HCT116 (cell line): ENCODE measurements around the gene FAM111A. TPM values are rescaled to one million over a fixed set of nuclear protein-coding genes. Genes with fewer than 3 reads are reported as not detected.
A peak's percentile ranks its signal among the peaks of the same experiment; 100 is the strongest.

Experiments
- ATAC-seq: fragments of 200-7000 bp; cut with Tn5 transposase; 2 replicates; pipeline ENCODE4 v1.9.1; 2020; ENCODE audit warnings: mild to moderate bottlenecking, moderate library complexity
- BruUV-seq: library from RNA; stranded (reverse); fragments of 400-500 nt; replicated peaks from 2 replicates; lab custom pipeline; 2021; lab: Mats Ljungman, UMichigan
- CTCF ChIA-PET: fragments of 300-600 bp; sonication (Branson Sonifier 250); formaldehyde crosslinking; loops from one replicate; lab custom pipeline; 2021; ENCODE audit warnings: antibody characterized with exemption; lab: Charles Lee
- POLR2A ChIA-PET: fragments of 300-600, 350-600 bp; sonication (Branson Sonifier 250); formaldehyde crosslinking; loops from one replicate; lab custom pipeline; 2021; ENCODE audit warnings: antibody characterized with exemption; lab: Charles Lee
- RAD21 ChIA-PET, 2 experiments: fragments of 300-600 bp; sonication (Branson Sonifier 250); formaldehyde crosslinking; loops; one replicate each; lab custom pipeline; 2023; ENCODE audit warnings: low total read pairs in 2 of 2; ENCODE audit not compliant: uncharacterized antibody in 2 of 2, unreplicated experiment in 2 of 2, low non-redundant PET in 1 of 2; lab: Charles Lee
- DNase-seq: peaks from one replicate; pipeline ENCODE4 v3.0.0-alpha.2; 2010; ENCODE audit warnings: low read depth, low spot score
- H2AFZ ChIP-seq: fragments of 200-600 bp; shearing (Covaris generic), sonication (generic); 2 replicates; pipeline ENCODE4 v1.6.1; 2017; ENCODE audit warnings: low read depth, mixed run types, mixed read lengths, antibody characterized with exemption, low read length; ENCODE audit not compliant: poor library complexity, severe bottlenecking
- H3K27ac ChIP-seq: 2 replicates; pipeline ENCODE4 v1.5.1; 2012; ENCODE audit warnings: low read depth, low read length
- H3K27me3 ChIP-seq: fragments of 200-600 bp; sonication (generic); 2 replicates; pipeline ENCODE4 v1.6.1; 2016; ENCODE audit warnings: mixed run types, low read length, mixed read lengths; ENCODE audit not compliant: insufficient read depth
- H3K36me3 ChIP-seq, 2 experiments: fragments of 200-500 bp in 1 of 2; fragments of 200-600 bp in 1 of 2; sonication (Bioruptor generic) in 1 of 2; sonication (generic) in 1 of 2; 2 replicates each; pipeline versions ENCODE4 v1.5.1 to v1.6.1; 2014 to 2016; ENCODE audit warnings: low read length in 2 of 2, inconsistent platforms in 1 of 2, mixed read lengths in 1 of 2, mixed run types in 1 of 2; ENCODE audit not compliant: insufficient read depth in 2 of 2, control insufficient read depth in 1 of 2
- H3K4me1 ChIP-seq, 2 experiments: fragments of 200-600 bp in 1 of 2; sonication (generic) in 1 of 2; 2 replicates each; pipeline versions ENCODE4 v1.5.1 to v1.6.1; 2012 to 2017; ENCODE audit warnings: low read length in 2 of 2, inconsistent platforms in 1 of 2, mild to moderate bottlenecking in 1 of 2, mixed read lengths in 1 of 2, mixed run types in 1 of 2, moderate library complexity in 1 of 2; ENCODE audit not compliant: insufficient read depth in 2 of 2, control insufficient read depth in 1 of 2
- H3K4me2 ChIP-seq: fragments of 200-600 bp; sonication (generic); 2 replicates; pipeline ENCODE4 v1.6.1; 2017; ENCODE audit warnings: mixed run types, low read length, mixed read lengths
- H3K4me3 ChIP-seq, 2 experiments: fragments of 200-600 bp in 1 of 2; sonication (generic) in 1 of 2; replicated peaks in 1 of 2; 2 replicates each; pipeline ENCODE4 v1.5.1; 2011 to 2016; ENCODE audit warnings: low read length in 2 of 2, control low read depth in 1 of 2, low read depth in 1 of 2, mild to moderate bottlenecking in 1 of 2, mixed read lengths in 1 of 2, mixed run types in 1 of 2
- H3K79me2 ChIP-seq: fragments of 200-600 bp; sonication (generic); 2 replicates; pipeline ENCODE4 v1.6.1; 2017; ENCODE audit warnings: mild to moderate bottlenecking, mixed run types, low read length, moderate library complexity, mixed read lengths; ENCODE audit not compliant: insufficient read depth
- H3K9ac ChIP-seq: fragments of 200-600 bp; sonication (generic); 2 replicates; pipeline ENCODE4 v1.6.1; 2016; ENCODE audit warnings: low read length, mixed read lengths
- H3K9me2 ChIP-seq: fragments of 200-600 bp; sonication (generic), shearing (Covaris generic); 2 replicates; pipeline ENCODE4 v1.6.1; 2017; ENCODE audit warnings: mixed run types, mild to moderate bottlenecking, moderate library complexity; ENCODE audit not compliant: insufficient read depth
- H3K9me3 ChIP-seq, 2 experiments: fragments of 200-500 bp in 1 of 2; fragments of 200-600 bp in 1 of 2; sonication (Bioruptor generic) in 1 of 2; sonication (generic) in 1 of 2; 2 replicates each; pipeline ENCODE4 v1.6.1; 2014 to 2017; ENCODE audit warnings: low read length in 2 of 2, mixed read lengths in 2 of 2, inconsistent platforms in 1 of 2, low read depth in 1 of 2, mild to moderate bottlenecking in 1 of 2, mixed run types in 1 of 2, moderate library complexity in 1 of 2; ENCODE audit not compliant: control insufficient read depth in 1 of 2, insufficient read depth in 1 of 2
- H4K20me1 ChIP-seq: fragments of 200-600 bp; sonication (generic), shearing (Covaris generic); 2 replicates; pipeline ENCODE4 v1.6.1; 2017; ENCODE audit warnings: mixed run types, mild to moderate bottlenecking, moderate library complexity; ENCODE audit not compliant: insufficient read depth
- CTCF ChIP-seq, 3 experiments: fragments of 200-600 bp in 1 of 3; sonication (generic) in 1 of 3; IDR thresholded peaks in 2 of 3; conservative IDR thresholded peaks in 1 of 3; 2 replicates each; pipeline ENCODE4 v1.5.1; 2012 to 2017; ENCODE audit warnings: low read depth in 2 of 3, low read length in 2 of 3, antibody characterized with exemption in 1 of 3, borderline replicate concordance in 1 of 3, control low read depth in 1 of 3, mild to moderate bottlenecking in 1 of 3, mixed read lengths in 1 of 3, mixed run types in 1 of 3, moderate library complexity in 1 of 3; ENCODE audit not compliant: insufficient read depth in 1 of 3
- ZBTB33 ChIP-seq: IDR thresholded peaks from 2 replicates; pipeline ENCODE4 v1.6.1; 2011; ENCODE audit warnings: mild to moderate bottlenecking, low read length, moderate library complexity; ENCODE audit not compliant: insufficient replicate concordance; ENCODE audit errors: extremely low read depth
- intact Hi-C: fragments of 100-400 bp; cut with micrococcal nuclease; formaldehyde crosslinking; loops from 2 replicates; pipeline ENCODE4 v1.10.0; 2022
- total RNA-seq: library from RNA; stranded (reverse); gene quantifications from one replicate; pipeline ENCODE4 v1.2.1, GENCODE V29; 2021; ENCODE audit not compliant: unreplicated experiment

The FAM111A gene
- total RNA-seq, 1 experiment from 2014 or later, result 30.3 TPM

DNA sequence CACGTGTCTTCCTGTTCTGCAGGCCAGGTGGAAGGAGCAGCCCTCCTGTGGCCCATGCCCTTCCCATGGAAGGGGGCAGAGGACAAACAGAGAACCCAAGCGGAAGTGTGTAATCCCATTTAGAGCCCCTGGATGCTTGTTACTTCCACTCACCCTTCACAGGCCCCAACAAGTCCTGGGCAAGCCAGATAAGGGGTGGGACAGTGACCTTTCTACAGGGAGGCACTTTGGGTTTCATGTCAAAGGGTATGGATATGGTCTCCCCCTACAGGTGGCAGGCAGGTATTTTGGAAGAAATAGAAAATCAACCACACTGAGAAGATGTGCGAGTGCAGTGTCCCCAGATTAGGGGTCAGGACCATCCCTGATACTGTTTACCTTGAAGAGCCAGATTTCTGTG, 58.7 kb downstream of the FAM111A start:
- H3K9ac ChIP-seq, result no peak overlapping the region
- H3K4me2 ChIP-seq, result no peak overlapping the region
- H2AFZ ChIP-seq, result no peak overlapping the region
- H3K27ac ChIP-seq, result no peak overlapping the region
- DNase-seq, result no peak
- H3K36me3 ChIP-seq, result 0 out of 4 replicates have a peak, but pooled peaks cover 2 to 3% of the 10 kb centered on the region in 2 experiments
- H3K79me2 ChIP-seq, result no peaks in the 10 kb centered on the region
- H3K9me3 ChIP-seq, result no peaks in the 10 kb centered on the region
- TF ChIP-seq CTCF (IDR thresholded peaks at IDR 0.05 in 2 of 3, conservative IDR thresholded peaks at IDR 0.05 in 1 of 3; ENCODE audit: borderline replicate concordance in 1 of 3, insufficient read depth in 1 of 3, low read depth in 2 of 3, low read length in 2 of 3), result peak; percentile 21 to 52 (median 51); a peak in 4 of 6 replicates
- no peak for TF ChIP-seq ZBTB33
- ChIA-PET RAD21 (no interaction called here), CTCF (interaction anchor here (1.3 to 3.4 kb wide), 2 partner anchors 15 to 30 kb away, joined by 5 to 24 read pairs; partner anchors contain the start of gene DTX4), POLR2A (no interaction called here)
- no peaks in the 10 kb centered on the region for H3K27me3 ChIP-seq
- H4K20me1 ChIP-seq, result no peaks in the 10 kb centered on the region
- H3K9me2 ChIP-seq, result no peaks in the 10 kb centered on the region
- no TSS peak for BruUV-seq
- ATAC-seq, result peak; percentile 62
- no peak overlapping the region for H3K4me3 ChIP-seq
- no peaks in the 10 kb centered on the region; a peak in 1 of 4 replicates for H3K4me1 ChIP-seq
- intact Hi-C loops, result no loop called here

Other genes starting within 250 kb of the FAM111A start
- gene GLYATL1, start 203.4 kb upstream of the FAM111A start, total RNA-seq, result not detected
- not detected for gene GLYATL1B, start 56.5 kb upstream of the FAM111A start, total RNA-seq
- 10.7 TPM for gene FAM111B, start 35.6 kb upstream of the FAM111A start, total RNA-seq
- 7.6 TPM for gene DTX4, start 29.3 kb downstream of the FAM111A start, total RNA-seq
- gene MPEG1, start 70.1 kb downstream of the FAM111A start, total RNA-seq, result 0.07 TPM
- gene OR5AN1, start 216.0 kb downstream of the FAM111A start, total RNA-seq, result not detected